CD4-positive, alpha-beta T cell treated with Interferon gamma for 1 hour (primary cell): ENCODE results near the gene SCN5A.

Experiments
- DNase-seq: peaks from one replicate; pipeline ENCODE4 v3.0.0-alpha.2; 2020

Gene SCN5A

GRCh38 chr3:38646630-38647029, 2.9 kb downstream of the SCN5A start:
- DNase-seq = no peak

GRCh38 chr3:38646062-38646461, 3.4 kb downstream of the SCN5A start:
- no peak for DNase-seq

- DNase-seq = no peak
These were observed 3.9 kb downstream of the SCN5A start for GRCh38 chr3:38645601-38646000.

- DNase-seq = no peak
These were observed 4.4 kb downstream of the SCN5A start for GRCh38 chr3:38645076-38645475.

- no peak for DNase-seq
These were observed 4.8 kb downstream of the SCN5A start for GRCh38 chr3:38644662-38645053.

- no peak for DNase-seq
These were observed 5.3 kb downstream of the SCN5A start for GRCh38 chr3:38644016-38644661.

GRCh38 chr3:38643592-38643991, 5.9 kb downstream of the SCN5A start:
- no peak for DNase-seq

GRCh38 chr3:38643090-38643489, 6.4 kb downstream of the SCN5A start:
- no peak for DNase-seq

GRCh38 chr3:38641461-38642110, 7.9 kb downstream of the SCN5A start:
- no peak for DNase-seq

- DNase-seq = no peak
These were observed 8.6 kb downstream of the SCN5A start for GRCh38 chr3:38640661-38641452.

GRCh38 chr3:38638354-38638753, 11.1 kb downstream of the SCN5A start:
- no peak for DNase-seq

GRCh38 chr3:38637906-38638305, 11.6 kb downstream of the SCN5A start:
- DNase-seq = no peak

- no peak for DNase-seq
These were observed 12.6 kb downstream of the SCN5A start for GRCh38 chr3:38636881-38637280.

GRCh38 chr3:38636464-38636863, 13.0 kb downstream of the SCN5A start:
- no peak for DNase-seq

GRCh38 chr3:38634111-38634510, 15.4 kb downstream of the SCN5A start:
- no peak for DNase-seq

GRCh38 chr3:38632989-38633388, 16.5 kb downstream of the SCN5A start:
- no peak for DNase-seq

GRCh38 chr3:38630606-38631005, 18.9 kb downstream of the SCN5A start:
- DNase-seq = no peak

- no peak for DNase-seq
These were observed 19.4 kb downstream of the SCN5A start for GRCh38 chr3:38630070-38630469.

GRCh38 chr3:38628835-38629234, 20.7 kb downstream of the SCN5A start:
- DNase-seq = no peak

GRCh38 chr3:38627956-38628355, 21.5 kb downstream of the SCN5A start:
- no peak for DNase-seq

GRCh38 chr3:38626171-38626570, 23.3 kb downstream of the SCN5A start:
- no peak for DNase-seq

GRCh38 chr3:38623539-38623938, 25.9 kb downstream of the SCN5A start:
- DNase-seq = no peak

GRCh38 chr3:38622336-38622735, 27.2 kb downstream of the SCN5A start:
- no peak for DNase-seq

- DNase-seq = no peak
These were observed 29.3 kb downstream of the SCN5A start for GRCh38 chr3:38620236-38620635.
